HCT116 (cell line): ENCODE results near the gene GPX1. TPM values are rescaled to one million over a fixed set of nuclear protein-coding genes. Genes with fewer than 3 reads are reported as not detected.
A peak's percentile ranks its signal among the peaks of the same experiment; 100 is the strongest.

Experiments
- ATAC-seq: fragments of 200-7000 bp; cut with Tn5 transposase; 2 replicates; pipeline ENCODE4 v1.9.1; 2020; ENCODE audit warnings: mild to moderate bottlenecking, moderate library complexity
- BruUV-seq: library from RNA; stranded (reverse); fragments of 400-500 nt; replicated peaks from 2 replicates; lab custom pipeline; 2021; lab: Mats Ljungman, UMichigan
- CTCF ChIA-PET: fragments of 300-600 bp; sonication (Branson Sonifier 250); formaldehyde crosslinking; loops from one replicate; lab custom pipeline; 2021; ENCODE audit warnings: antibody characterized with exemption; lab: Charles Lee
- POLR2A ChIA-PET: fragments of 300-600, 350-600 bp; sonication (Branson Sonifier 250); formaldehyde crosslinking; loops from one replicate; lab custom pipeline; 2021; ENCODE audit warnings: antibody characterized with exemption; lab: Charles Lee
- RAD21 ChIA-PET, 2 experiments: fragments of 300-600 bp; sonication (Branson Sonifier 250); formaldehyde crosslinking; loops; one replicate each; lab custom pipeline; 2023; ENCODE audit warnings: low total read pairs in 2 of 2; ENCODE audit not compliant: uncharacterized antibody in 2 of 2, unreplicated experiment in 2 of 2, low non-redundant PET in 1 of 2; lab: Charles Lee
- DNase-seq: peaks from one replicate; pipeline ENCODE4 v3.0.0-alpha.2; 2010; ENCODE audit warnings: low read depth, low spot score
- H2AFZ ChIP-seq: fragments of 200-600 bp; shearing (Covaris generic), sonication (generic); 2 replicates; pipeline ENCODE4 v1.6.1; 2017; ENCODE audit warnings: low read depth, mixed run types, mixed read lengths, antibody characterized with exemption, low read length; ENCODE audit not compliant: poor library complexity, severe bottlenecking
- H3K27ac ChIP-seq: 2 replicates; pipeline ENCODE4 v1.5.1; 2012; ENCODE audit warnings: low read depth, low read length
- H3K27me3 ChIP-seq: fragments of 200-600 bp; sonication (generic); 2 replicates; pipeline ENCODE4 v1.6.1; 2016; ENCODE audit warnings: mixed run types, low read length, mixed read lengths; ENCODE audit not compliant: insufficient read depth
- H3K36me3 ChIP-seq, 2 experiments: fragments of 200-500 bp in 1 of 2; fragments of 200-600 bp in 1 of 2; sonication (Bioruptor generic) in 1 of 2; sonication (generic) in 1 of 2; 2 replicates each; pipeline versions ENCODE4 v1.5.1 to v1.6.1; 2014 to 2016; ENCODE audit warnings: low read length in 2 of 2, inconsistent platforms in 1 of 2, mixed read lengths in 1 of 2, mixed run types in 1 of 2; ENCODE audit not compliant: insufficient read depth in 2 of 2, control insufficient read depth in 1 of 2
- H3K4me1 ChIP-seq, 2 experiments: fragments of 200-600 bp in 1 of 2; sonication (generic) in 1 of 2; 2 replicates each; pipeline versions ENCODE4 v1.5.1 to v1.6.1; 2012 to 2017; ENCODE audit warnings: low read length in 2 of 2, inconsistent platforms in 1 of 2, mild to moderate bottlenecking in 1 of 2, mixed read lengths in 1 of 2, mixed run types in 1 of 2, moderate library complexity in 1 of 2; ENCODE audit not compliant: insufficient read depth in 2 of 2, control insufficient read depth in 1 of 2
- H3K4me2 ChIP-seq: fragments of 200-600 bp; sonication (generic); 2 replicates; pipeline ENCODE4 v1.6.1; 2017; ENCODE audit warnings: mixed run types, low read length, mixed read lengths
- H3K4me3 ChIP-seq, 2 experiments: fragments of 200-600 bp in 1 of 2; sonication (generic) in 1 of 2; replicated peaks in 1 of 2; 2 replicates each; pipeline ENCODE4 v1.5.1; 2011 to 2016; ENCODE audit warnings: low read length in 2 of 2, control low read depth in 1 of 2, low read depth in 1 of 2, mild to moderate bottlenecking in 1 of 2, mixed read lengths in 1 of 2, mixed run types in 1 of 2
- H3K79me2 ChIP-seq: fragments of 200-600 bp; sonication (generic); 2 replicates; pipeline ENCODE4 v1.6.1; 2017; ENCODE audit warnings: mild to moderate bottlenecking, mixed run types, low read length, moderate library complexity, mixed read lengths; ENCODE audit not compliant: insufficient read depth
- H3K9ac ChIP-seq: fragments of 200-600 bp; sonication (generic); 2 replicates; pipeline ENCODE4 v1.6.1; 2016; ENCODE audit warnings: low read length, mixed read lengths
- H3K9me2 ChIP-seq: fragments of 200-600 bp; sonication (generic), shearing (Covaris generic); 2 replicates; pipeline ENCODE4 v1.6.1; 2017; ENCODE audit warnings: mixed run types, mild to moderate bottlenecking, moderate library complexity; ENCODE audit not compliant: insufficient read depth
- H3K9me3 ChIP-seq, 2 experiments: fragments of 200-500 bp in 1 of 2; fragments of 200-600 bp in 1 of 2; sonication (Bioruptor generic) in 1 of 2; sonication (generic) in 1 of 2; 2 replicates each; pipeline ENCODE4 v1.6.1; 2014 to 2017; ENCODE audit warnings: low read length in 2 of 2, mixed read lengths in 2 of 2, inconsistent platforms in 1 of 2, low read depth in 1 of 2, mild to moderate bottlenecking in 1 of 2, mixed run types in 1 of 2, moderate library complexity in 1 of 2; ENCODE audit not compliant: control insufficient read depth in 1 of 2, insufficient read depth in 1 of 2
- H4K20me1 ChIP-seq: fragments of 200-600 bp; sonication (generic), shearing (Covaris generic); 2 replicates; pipeline ENCODE4 v1.6.1; 2017; ENCODE audit warnings: mixed run types, mild to moderate bottlenecking, moderate library complexity; ENCODE audit not compliant: insufficient read depth
- CTCF ChIP-seq, 3 experiments: fragments of 200-600 bp in 1 of 3; sonication (generic) in 1 of 3; IDR thresholded peaks in 2 of 3; conservative IDR thresholded peaks in 1 of 3; 2 replicates each; pipeline ENCODE4 v1.5.1; 2012 to 2017; ENCODE audit warnings: low read depth in 2 of 3, low read length in 2 of 3, antibody characterized with exemption in 1 of 3, borderline replicate concordance in 1 of 3, control low read depth in 1 of 3, mild to moderate bottlenecking in 1 of 3, mixed read lengths in 1 of 3, mixed run types in 1 of 3, moderate library complexity in 1 of 3; ENCODE audit not compliant: insufficient read depth in 1 of 3
- EGR1 ChIP-seq: IDR thresholded peaks from 2 replicates; pipeline ENCODE4 v1.6.1; 2012; ENCODE audit warnings: low read depth
- ELF1 ChIP-seq: IDR thresholded peaks from 2 replicates; pipeline ENCODE4 v1.6.1; 2012; ENCODE audit warnings: low read depth, borderline replicate concordance
- EZH2 ChIP-seq: fragments of 200-600 bp; sonication (generic); IDR thresholded peaks from 2 replicates; pipeline ENCODE4 v1.6.1; 2017; ENCODE audit warnings: antibody characterized with exemption, mixed run types
- EZH2phosphoT487 ChIP-seq: fragments of 200-600 bp; IDR thresholded peaks from 2 replicates; pipeline ENCODE4 v1.6.1; 2018; ENCODE audit warnings: antibody characterized with exemption, borderline replicate concordance
- POLR2AphosphoS5 ChIP-seq: IDR thresholded peaks from 2 replicates; pipeline ENCODE4 v1.6.1; 2011; ENCODE audit warnings: mild to moderate bottlenecking, low read depth, low read length, moderate library complexity
- SIN3A ChIP-seq: IDR thresholded peaks from 2 replicates; pipeline ENCODE4 v1.6.1; 2012; ENCODE audit warnings: low read depth
- SP1 ChIP-seq: IDR thresholded peaks from 2 replicates; pipeline ENCODE4 v1.6.1; 2012; ENCODE audit warnings: low read depth
- TCF7L2 ChIP-seq: IDR thresholded peaks from 2 replicates; pipeline ENCODE4 v1.7.0; 2011; ENCODE audit warnings: borderline replicate concordance, inconsistent platforms; ENCODE audit not compliant: insufficient read depth, insufficient read length; ENCODE audit errors: extremely low read depth
- ZNF274 ChIP-seq: fragments of 200-500 bp; sonication (Bioruptor generic); IDR thresholded peaks from 2 replicates; pipeline ENCODE4 v1.6.1; 2014; ENCODE audit warnings: mild to moderate bottlenecking, low read depth, low read length, inconsistent platforms
- intact Hi-C: fragments of 100-400 bp; cut with micrococcal nuclease; formaldehyde crosslinking; loops from 2 replicates; pipeline ENCODE4 v1.10.0; 2022
- total RNA-seq: library from RNA; stranded (reverse); gene quantifications from one replicate; pipeline ENCODE4 v1.2.1, GENCODE V29; 2021; ENCODE audit not compliant: unreplicated experiment

GPX1 gene
- total RNA-seq, 1 experiment from 2014 or later: 330 TPM

GRCh38 chr3:49358884-49359225 is 702 bp upstream of the GPX1 start:
- peak overlapping the region; percentile 64 to 85 for H3K4me3 ChIP-seq
- no peak overlapping the region for H2AFZ ChIP-seq
- H3K9ac ChIP-seq: peak overlapping the region; percentile 71
- DNase-seq (no peak), ATAC-seq (peak; percentile 42)
- intact Hi-C loops: loop anchor here (2.0 to 5.0 kb wide), 2 partner anchors 54 to 187 kb away; partner anchors contain the start of genes KLHDC8B and TCTA
- no peaks in the 10 kb centered on the region for H3K27me3 ChIP-seq
- no TSS peak for BruUV-seq
- H3K9me2 ChIP-seq: no peaks in the 10 kb centered on the region
- H3K4me2 ChIP-seq: peak overlapping the region; percentile 83
- H4K20me1 ChIP-seq: no peaks in the 10 kb centered on the region
- RAD21 ChIA-PET: interaction anchor here in 1 of 2 experiments (0.6 kb wide), 1 partner anchor 337 kb away, joined by 3 read pairs; the partner anchor contains the start of gene NDUFAF3
- TF ChIP-seq EGR1 (no peak), ELF1 (no peak), CTCF (IDR thresholded peaks at IDR 0.05 in 2 of 3, conservative IDR thresholded peaks at IDR 0.05 in 1 of 3; ENCODE audit: borderline replicate concordance in 1 of 3, insufficient read depth in 1 of 3, low read depth in 2 of 3, low read length in 2 of 3) (no peak), SIN3A (no peak), ZNF274 (no peak), EZH2phosphoT487 (no peak), POLR2AphosphoS5 (no peak), TCF7L2 (no peak), SP1 (no peak), EZH2 (no peak)
- H3K79me2 ChIP-seq: peaks cover 50% of the 10 kb centered on the region
- H3K36me3 ChIP-seq: peaks cover 18 to 44% of the 10 kb centered on the region in 2 experiments; a peak in 3 of 4 replicates
- CTCF ChIA-PET: interaction anchor here (0.9 to 1.4 kb wide), 2 partner anchors 19 to 90 kb away, joined by 3 to 5 read pairs; partner anchors contain the start of gene USP4
- POLR2A ChIA-PET: interaction anchor here (0.6 to 2.5 kb wide), 5 partner anchors 11 to 244 kb away, joined by 3 to 18 read pairs (median 3); partner anchors contain the start of gene USP4
- peak overlapping the region; percentile 99 for H3K27ac ChIP-seq
- H3K4me1 ChIP-seq: peaks cover 15 to 31% of the 10 kb centered on the region in 2 experiments
- no peaks in the 10 kb centered on the region for H3K9me3 ChIP-seq
